Prostate gland (tissue), 2 donors: Measurements from ENCODE around the gene COL24A1.

ENCODE experiments used
- CTCF ChIP-seq, 4 experiments: fragments of 200-600 bp in 2 of 4; fragments of 450-650 bp in 2 of 4; sonication (generic) in 2 of 4; IDR thresholded peaks; 1 replicate in 3 of 4; 2 replicates in 1 of 4; pipeline ENCODE4 v1.5.1; 2016 to 2019; ENCODE audit warnings: antibody characterized with exemption in 4 of 4, mild to moderate bottlenecking in 2 of 4, moderate library complexity in 2 of 4
- POLR2A ChIP-seq: fragments of 450-650 bp; IDR thresholded peaks from one replicate; pipeline ENCODE4 v1.6.1; 2016; ENCODE audit warnings: antibody characterized with exemption, mild to moderate bottlenecking

- TF ChIP-seq CTCF (IDR thresholded peaks at IDR 0.05) (no peak), POLR2A (no peak)
Observed at GRCh38 chr1:85984636-85985035, 171.9 kb downstream of the COL24A1 start.
